OCI-LY3 (cell line): Measurements from ENCODE around the gene ASPM.

Experiments
- H2AFZ ChIP-seq: fragments of 200-600, 300-600 bp; shearing (Covaris generic); 2 replicates; pipeline ENCODE4 v1.6.0; 2014; ENCODE audit warnings: antibody characterized with exemption, low read depth, low read length
- H3K27ac ChIP-seq: fragments of 200-600, 300-600 bp; sonication (generic); 2 replicates; pipeline ENCODE4 v1.5.1; 2014; ENCODE audit warnings: mild to moderate bottlenecking, low read length, moderate library complexity, mixed read lengths
- H3K27me3 ChIP-seq: fragments of 200-600, 300-600 bp; sonication (generic); 2 replicates; pipeline ENCODE4 v1.6.1; 2014; ENCODE audit warnings: low read depth, low read length, mixed read lengths
- H3K36me3 ChIP-seq: fragments of 200-600, 300-600 bp; sonication (generic); replicated peaks from 2 replicates; pipeline ENCODE3; 2014; ENCODE audit warnings: low read depth, low read length, mixed read lengths
- H3K4me1 ChIP-seq: fragments of 300-600, 200-600 bp; sonication (generic); 2 replicates; pipeline ENCODE4 v1.6.1; 2014; ENCODE audit warnings: low read length, mixed read lengths
- H3K4me2 ChIP-seq: fragments of 200-600, 300-600 bp; sonication (generic); 2 replicates; pipeline ENCODE4 v1.6.1; 2014; ENCODE audit warnings: low read length, mixed read lengths
- H3K4me3 ChIP-seq: fragments of 300-600, 200-600 bp; sonication (generic); 2 replicates; pipeline ENCODE4 v1.5.1; 2014; ENCODE audit warnings: antibody characterized with exemption, mild to moderate bottlenecking, low read length, moderate library complexity
- H3K79me2 ChIP-seq: fragments of 300-600, 200-600 bp; shearing (Covaris generic); 2 replicates; pipeline ENCODE4 v1.6.1; 2014; ENCODE audit warnings: mild to moderate bottlenecking, low read length, mixed read lengths
- H3K9ac ChIP-seq: fragments of 300-600, 200-600 bp; shearing (Covaris generic); 2 replicates; pipeline ENCODE4 v1.6.0; 2014; ENCODE audit warnings: mild to moderate bottlenecking, low read length, moderate library complexity
- H3K9me3 ChIP-seq: fragments of 200-600, 300-600 bp; shearing (Covaris generic); 2 replicates; pipeline ENCODE4 v1.6.1; 2014; ENCODE audit warnings: low read length, mixed read lengths; ENCODE audit not compliant: insufficient read depth
- H4K20me1 ChIP-seq: fragments of 200-600, 300-600 bp; sonication (generic); 2 replicates; pipeline ENCODE4 v1.6.1; 2016; ENCODE audit warnings: low read length, mixed read lengths; ENCODE audit not compliant: insufficient read depth
- CTCF ChIP-seq: fragments of 200-600, 300-600 bp; sonication (generic); IDR thresholded peaks from 2 replicates; pipeline ENCODE4 v1.5.1; 2014; ENCODE audit warnings: antibody characterized with exemption, low read length, low read depth
- EZH2phosphoT487 ChIP-seq: fragments of 200-600 bp; shearing (Covaris generic); IDR thresholded peaks from 2 replicates; pipeline ENCODE4 v1.6.1; 2018; ENCODE audit warnings: antibody characterized with exemption, mixed run types, low read depth

The ASPM gene

DNA sequence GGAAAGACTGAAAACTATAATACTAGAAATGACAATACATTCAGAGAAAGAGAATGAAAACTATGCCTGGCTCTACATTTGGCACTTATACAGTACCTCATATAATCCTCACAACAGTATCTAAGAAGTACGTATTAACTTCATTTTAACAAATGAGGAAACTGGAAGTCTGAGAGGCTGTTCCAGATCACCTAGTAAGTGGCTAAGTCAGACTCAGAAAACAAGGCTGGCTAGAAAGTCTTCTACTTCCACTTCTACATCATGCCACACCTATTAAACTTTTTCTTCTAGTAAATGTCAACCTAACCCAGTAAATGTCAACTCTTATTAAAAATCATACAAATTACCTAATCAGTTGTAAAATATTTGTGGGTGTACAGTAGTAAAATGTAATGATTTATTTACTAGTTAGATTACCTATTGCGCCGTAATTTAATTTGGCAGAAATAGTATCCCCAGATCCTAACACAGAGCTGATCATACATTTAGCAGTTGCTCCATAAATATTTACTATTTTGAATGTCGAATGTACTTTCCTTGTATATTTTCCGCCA lies 36.8 kb upstream of the ASPM start:
- H3K9me3 ChIP-seq: no peaks in the 10 kb centered on the region
- no peaks in the 10 kb centered on the region for H3K79me2 ChIP-seq
- H3K36me3 ChIP-seq: peaks cover 42% of the 10 kb centered on the region
- no peaks in the 10 kb centered on the region; the same call in 1 of the 2 replicates for H4K20me1 ChIP-seq
- TF ChIP-seq CTCF (no peak), EZH2phosphoT487 (no peak)
- H3K4me2 ChIP-seq: no peak overlapping the region
- H2AFZ ChIP-seq: no peak overlapping the region
- no peak overlapping the region for H3K9ac ChIP-seq
- H3K4me3 ChIP-seq: no peak overlapping the region
- no peaks in the 10 kb centered on the region for H3K27me3 ChIP-seq
- no peak overlapping the region for H3K27ac ChIP-seq
- H3K4me1 ChIP-seq: peaks cover 10% of the 10 kb centered on the region

- Histone ChIP-seq H3K4me2 (no peak overlapping the region), H3K27me3 (no peaks in the 10 kb centered on the region), H3K9ac (no peak overlapping the region), H3K36me3 (peaks cover 38% of the 10 kb centered on the region), H3K4me3 (no peak overlapping the region), H3K27ac (no peak overlapping the region), H4K20me1 (no peaks in the 10 kb centered on the region; the same call in 1 of the 2 replicates), H3K9me3 (no peaks in the 10 kb centered on the region), H3K79me2 (no peaks in the 10 kb centered on the region), H2AFZ (no peak overlapping the region), H3K4me1 (peaks cover 10% of the 10 kb centered on the region)
- TF ChIP-seq CTCF: no peak
- TF ChIP-seq EZH2phosphoT487: no peak
Measured at GRCh38 chr1:197182716-197183115, 36.2 kb upstream of the ASPM start.

DNA sequence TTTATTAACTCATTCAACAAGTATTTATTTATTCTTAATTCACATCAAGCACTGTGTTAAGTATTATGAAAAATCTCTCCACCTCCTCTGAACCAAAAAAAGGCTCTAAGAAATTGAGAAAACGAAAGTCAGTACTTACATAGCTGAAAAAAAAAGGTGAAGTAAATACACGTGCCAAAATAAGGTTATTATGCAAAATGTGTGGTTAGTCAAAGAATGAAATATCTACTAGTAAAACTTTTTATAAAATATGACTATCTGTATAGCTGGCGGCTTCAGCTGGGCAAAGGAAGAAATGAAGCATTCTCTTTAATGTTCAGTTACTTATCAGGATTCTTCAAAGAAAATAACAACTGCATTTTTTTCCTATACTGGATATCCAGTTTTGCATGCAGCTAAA lies 35.5 kb upstream of the ASPM start:
- H3K4me1 ChIP-seq: peaks cover 10% of the 10 kb centered on the region
- no peak for TF ChIP-seq CTCF
- no peak for TF ChIP-seq EZH2phosphoT487
- H3K27me3 ChIP-seq: no peaks in the 10 kb centered on the region
- 0 out of 2 replicates have a peak overlapping the region, but pooled peaks have one; percentile 1 for H3K4me2 ChIP-seq
- no peak overlapping the region for H3K9ac ChIP-seq
- no peaks in the 10 kb centered on the region for H3K79me2 ChIP-seq
- no peak overlapping the region for H2AFZ ChIP-seq
- H3K27ac ChIP-seq: no peak overlapping the region
- peaks cover 31% of the 10 kb centered on the region for H3K36me3 ChIP-seq
- no peak overlapping the region for H3K4me3 ChIP-seq
- H4K20me1 ChIP-seq: no peaks in the 10 kb centered on the region; the same call in 1 of the 2 replicates
- H3K9me3 ChIP-seq: no peaks in the 10 kb centered on the region

GRCh38 chr1:197180252-197180878 lies 33.9 kb upstream of the ASPM start:
- Histone ChIP-seq H3K36me3 (peaks cover 22% of the 10 kb centered on the region), H3K27me3 (no peaks in the 10 kb centered on the region), H4K20me1 (no peaks in the 10 kb centered on the region; the same call in 1 of the 2 replicates), H3K4me3 (no peak overlapping the region), H3K9ac (no peak overlapping the region), H3K9me3 (no peaks in the 10 kb centered on the region), H3K4me2 (no peak overlapping the region), H3K79me2 (no peaks in the 10 kb centered on the region), H2AFZ (no peak overlapping the region), H3K27ac (no peak overlapping the region), H3K4me1 (peaks cover 10% of the 10 kb centered on the region)
- peak; percentile 85 for TF ChIP-seq CTCF
- TF ChIP-seq EZH2phosphoT487: no peak
